CD4-positive, alpha-beta T cell treated with Interleukin-10 for 1 hour (primary cell): ENCODE results near the gene MCM5.
"Not testable (repeated sequence)": the region's sequence is repeated elsewhere in the genome, so short reads cannot be mapped to it uniquely, and the experiment has no call there.

Source experiments
- DNase-seq: peaks from one replicate; pipeline ENCODE4 v3.0.0-alpha.2; 2020

MCM5 gene

DNA sequence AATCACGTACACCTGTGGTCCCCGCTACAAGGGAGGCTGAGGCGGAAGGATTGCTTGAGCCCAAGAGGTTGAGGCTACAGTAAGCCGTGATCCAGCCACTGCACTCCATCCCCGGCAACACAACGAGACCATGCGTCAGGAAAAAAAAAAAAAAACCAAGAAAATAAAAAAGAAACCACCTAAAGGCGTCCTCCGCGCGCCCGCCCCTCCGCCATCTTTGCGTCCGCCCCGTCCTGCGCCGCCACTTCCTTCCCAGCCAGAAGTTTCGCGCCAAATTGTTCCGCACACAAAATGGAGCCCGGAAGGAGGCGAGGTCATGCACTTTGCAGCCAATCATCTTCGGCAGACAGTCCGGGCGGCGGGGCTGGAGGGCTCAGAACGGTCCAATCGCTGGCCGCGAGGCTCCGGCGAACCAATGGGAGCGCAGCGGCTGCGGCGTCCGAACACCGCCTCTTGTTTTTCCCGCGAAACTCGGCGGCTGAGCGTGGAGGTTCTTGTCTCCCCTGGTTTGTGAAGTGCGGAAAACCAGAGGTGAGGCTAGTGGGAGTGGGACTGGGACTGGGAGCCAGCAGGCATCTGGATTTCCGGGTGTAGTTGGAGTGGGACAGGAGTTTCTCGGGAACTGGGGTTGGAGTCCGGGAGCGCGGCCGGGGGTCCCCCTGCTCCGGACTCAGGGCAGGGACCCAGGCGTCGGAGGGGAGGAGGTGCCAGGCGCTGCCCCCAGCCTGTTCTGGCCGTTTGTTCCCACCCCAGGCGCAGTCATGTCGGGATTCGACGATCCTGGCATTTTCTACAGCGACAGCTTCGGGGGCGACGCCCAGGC is at the start of gene MCM5:
Gene MCM5, plus strand, starts transcription at position 463 of the 823 bp plus-strand sequence. Its CDS starts 299 bp downstream, at position 762.
- peak; percentile 98 for DNase-seq

DNA sequence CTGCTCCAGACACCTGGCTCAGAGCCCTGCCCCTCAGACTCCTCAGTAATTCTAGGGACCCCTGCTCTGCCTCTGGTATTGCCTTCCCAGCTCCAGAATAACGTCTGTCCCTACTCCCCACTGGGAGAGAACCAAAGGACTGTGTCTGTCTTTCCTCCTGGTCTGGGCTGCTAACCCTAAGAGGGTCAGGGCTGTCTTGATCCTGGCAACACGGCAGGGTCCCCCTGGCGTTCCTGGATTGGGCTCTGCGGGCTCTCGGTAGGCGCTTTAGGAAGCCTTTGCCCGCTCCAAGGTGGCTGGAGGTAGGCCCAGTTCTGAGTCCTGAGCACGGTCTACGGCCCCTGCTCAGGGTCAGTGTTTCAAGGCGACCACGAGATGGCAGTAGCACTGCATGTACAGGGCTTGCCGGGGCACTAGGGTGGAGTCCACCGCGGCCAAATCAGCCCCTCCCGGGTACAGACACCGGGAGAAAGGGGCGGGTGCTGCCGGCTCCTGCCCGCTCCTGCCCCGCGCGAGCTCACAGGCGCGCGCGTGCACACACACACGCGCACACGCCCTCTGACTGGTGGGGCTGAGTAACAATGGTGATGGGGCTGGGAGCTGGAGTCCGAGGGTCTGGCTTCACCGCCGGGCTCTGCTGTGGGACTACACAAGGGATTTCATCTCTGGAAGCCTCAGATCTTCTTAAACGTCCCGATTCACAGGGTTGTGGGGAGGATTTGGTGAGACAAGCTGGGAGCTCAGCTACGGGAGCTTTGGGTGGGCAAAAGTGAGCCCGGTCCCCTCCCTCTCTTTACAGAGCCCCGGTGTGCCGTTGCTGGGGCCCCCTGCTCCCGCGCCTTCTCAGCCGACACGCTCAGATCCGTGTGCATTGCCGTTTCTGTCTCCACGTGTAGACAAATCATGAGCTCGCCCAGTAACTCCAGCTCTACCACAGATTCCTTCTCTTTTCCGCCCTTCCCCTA is 49.1 kb upstream of the MCM5 start:
- peak; percentile 90 for DNase-seq

DNA sequence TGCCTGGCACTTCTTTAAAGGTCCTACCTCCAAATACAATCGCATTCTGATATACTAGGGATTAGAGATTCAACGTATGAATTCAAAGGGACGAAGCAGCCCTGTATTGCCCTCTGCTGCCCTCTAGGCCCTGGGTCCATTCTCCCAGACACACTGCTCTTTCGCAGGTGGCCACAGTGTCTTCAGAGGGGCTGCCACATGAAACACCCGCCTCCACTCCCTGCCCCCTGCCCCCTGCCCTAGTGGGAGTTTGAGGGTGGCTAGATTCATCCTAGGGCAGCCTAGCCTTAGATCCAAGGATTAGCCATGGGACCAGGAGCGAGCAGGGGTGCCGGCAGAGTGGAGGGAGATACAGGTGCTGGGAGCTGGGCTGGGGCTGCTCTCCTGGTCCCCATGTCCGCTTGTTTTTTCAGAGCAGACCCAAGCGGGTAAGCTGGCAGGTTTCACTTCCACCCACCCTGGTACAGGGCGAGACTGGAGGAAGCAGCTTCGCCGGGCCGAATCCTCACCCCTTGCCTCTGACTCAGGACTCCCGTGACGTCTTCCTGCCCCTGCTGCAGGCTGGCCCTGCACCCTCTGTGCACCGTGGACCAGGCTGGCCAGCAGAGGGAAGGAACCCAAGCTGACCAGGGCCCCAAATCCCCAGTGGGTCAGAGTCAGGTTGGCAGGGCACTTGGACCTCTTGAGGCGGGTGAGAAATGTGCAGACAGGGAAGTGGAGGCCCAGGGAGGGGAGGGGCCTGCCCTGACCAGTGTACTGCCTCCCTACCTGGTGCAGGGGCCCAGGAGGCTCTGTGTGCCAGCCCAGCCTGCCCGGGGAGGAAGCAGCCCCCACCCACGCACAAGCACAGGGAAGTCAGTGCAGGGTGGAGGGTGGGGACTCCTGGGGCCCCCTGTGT is 47.5 kb upstream of the MCM5 start:
- DNase-seq: peak; percentile 43

- DNase-seq: no peak
Measured at GRCh38 chr22:35353318-35353717, 46.6 kb upstream of the MCM5 start.

DNA sequence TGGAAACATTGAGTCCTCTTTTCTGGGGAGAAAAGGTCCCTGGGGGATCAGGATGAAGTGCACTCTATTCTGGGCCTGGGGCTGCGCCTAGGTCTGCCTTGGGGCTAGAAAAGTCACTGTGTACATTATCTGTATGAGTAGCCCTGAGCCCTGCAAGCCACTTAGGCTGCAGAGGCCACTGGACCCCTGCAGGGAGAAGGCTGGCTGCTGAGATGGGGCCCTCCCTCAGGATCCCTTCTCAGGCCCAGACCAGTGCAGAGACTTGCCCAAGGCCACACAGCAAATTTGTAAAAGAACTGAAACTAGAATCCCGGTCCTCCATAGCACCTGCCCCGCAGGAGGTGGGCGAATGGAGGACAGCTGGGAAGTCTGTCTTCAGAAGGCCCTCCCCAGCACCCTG is 45.9 kb upstream of the MCM5 start:
- DNase-seq: no peak

DNA sequence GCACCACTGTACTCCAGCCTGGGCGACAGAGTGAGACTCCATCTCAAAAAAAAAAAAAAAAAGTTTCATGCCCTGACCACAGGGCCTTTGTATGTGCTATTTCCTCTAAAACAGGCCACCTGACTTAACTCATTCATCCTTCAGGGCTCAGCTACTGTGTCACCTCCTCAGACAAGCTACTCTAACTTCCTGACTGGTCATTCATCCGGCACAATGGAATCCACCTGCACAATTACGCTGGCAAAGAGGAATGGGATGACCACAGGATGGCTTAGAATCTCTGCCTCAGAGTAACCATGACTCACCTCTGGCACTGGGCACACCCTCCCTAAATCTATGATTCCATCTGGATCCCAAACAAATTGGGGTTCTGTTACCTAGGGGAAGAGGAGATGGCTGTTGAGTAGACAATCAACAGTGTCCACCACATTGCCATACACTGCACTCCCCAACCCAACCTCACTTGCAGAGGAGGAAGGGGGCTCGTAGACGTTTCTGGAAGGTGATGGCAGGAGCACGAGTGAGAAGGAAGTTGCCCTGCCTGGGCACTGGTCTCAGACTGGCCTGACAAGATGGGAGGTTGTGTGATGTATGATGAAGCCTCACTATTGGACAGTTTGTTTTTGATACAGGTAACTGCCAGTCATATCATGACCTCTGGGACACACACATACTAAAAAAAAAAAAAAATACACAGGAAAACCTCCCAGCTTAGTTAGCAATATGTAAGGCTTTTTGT is 41.9 kb upstream of the MCM5 start:
- DNase-seq: no peak

GRCh38 chr22:35359380-35360065 is 40.4 kb upstream of the MCM5 start:
- DNase-seq: no peak

DNA sequence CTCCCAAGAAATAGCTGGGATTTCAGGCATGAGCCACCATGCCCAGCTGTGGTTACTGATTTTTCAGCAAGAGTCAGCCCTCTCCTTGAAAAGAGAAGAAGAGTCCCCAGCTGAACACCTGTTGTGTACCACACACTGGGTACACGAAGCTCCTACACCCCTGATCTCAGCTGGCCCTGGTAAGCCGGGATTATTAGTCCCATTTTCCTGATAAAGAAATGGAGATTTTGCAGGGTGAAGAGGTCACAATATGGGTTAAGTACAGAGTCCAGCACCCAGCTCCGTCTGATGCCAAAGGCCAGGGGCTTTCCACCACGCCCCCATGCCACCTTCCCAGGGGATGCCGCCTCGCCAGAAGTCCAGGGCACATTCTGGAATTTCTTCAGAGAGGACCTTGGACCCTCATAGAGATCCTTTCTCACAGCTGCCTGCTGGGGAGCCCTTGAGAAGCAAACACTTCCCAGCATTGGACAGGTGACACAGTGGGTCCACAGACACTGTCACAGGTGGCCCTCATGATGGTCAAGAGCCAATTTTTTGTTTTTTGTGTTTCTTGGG is 38.9 kb upstream of the MCM5 start:
- DNase-seq: no peak

DNA sequence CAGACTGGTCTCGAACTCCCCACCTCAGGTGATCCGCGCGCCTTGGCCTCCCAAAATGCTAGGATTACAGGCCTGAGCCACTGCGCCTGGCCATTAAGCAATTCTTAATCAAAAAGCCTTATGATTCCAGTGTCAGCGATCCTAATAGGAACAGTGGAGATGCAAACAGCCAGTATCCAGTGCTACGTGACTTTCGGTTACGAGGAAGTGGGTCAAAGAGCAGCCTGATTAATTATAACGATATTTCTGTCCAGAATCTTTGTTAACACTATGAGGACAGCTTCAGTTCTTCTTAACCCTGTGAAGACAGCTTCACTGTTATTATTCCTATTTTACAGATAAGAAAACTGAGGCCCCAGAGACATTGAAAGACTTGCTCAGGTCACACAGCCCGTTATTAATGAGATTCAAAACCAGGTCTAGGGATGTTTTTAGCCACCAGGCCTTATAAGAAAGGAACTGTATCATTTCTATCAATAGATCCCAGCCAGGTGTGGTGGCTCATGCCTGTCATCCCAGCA is 36.3 kb upstream of the MCM5 start:
- no peak for DNase-seq

DNA sequence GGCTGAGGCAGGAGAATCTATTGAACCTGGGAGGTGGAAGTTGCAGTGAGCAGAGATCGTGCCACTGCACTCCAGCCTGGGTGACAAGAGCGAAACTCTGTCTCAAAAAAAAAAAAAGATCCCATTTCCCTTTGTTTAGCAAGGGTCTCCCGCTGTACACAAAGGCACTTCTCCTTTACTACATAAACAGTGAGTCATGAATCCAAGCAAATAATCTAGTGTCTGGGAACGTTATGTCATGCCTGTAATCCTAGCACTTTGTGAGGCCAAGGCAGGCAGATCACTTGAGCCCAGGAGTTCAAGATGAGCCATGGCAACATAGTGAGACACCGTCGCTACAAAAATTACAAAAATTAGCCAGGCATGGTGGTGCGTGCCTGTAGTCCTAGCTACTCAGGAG is 35.7 kb upstream of the MCM5 start:
- DNase-seq: not testable (repeated sequence)

- DNase-seq: no peak
Measured at GRCh38 chr22:35367331-35367886, 32.5 kb upstream of the MCM5 start.

GRCh38 chr22:35368386-35368785 is 31.6 kb upstream of the MCM5 start:
- DNase-seq: no peak

DNA sequence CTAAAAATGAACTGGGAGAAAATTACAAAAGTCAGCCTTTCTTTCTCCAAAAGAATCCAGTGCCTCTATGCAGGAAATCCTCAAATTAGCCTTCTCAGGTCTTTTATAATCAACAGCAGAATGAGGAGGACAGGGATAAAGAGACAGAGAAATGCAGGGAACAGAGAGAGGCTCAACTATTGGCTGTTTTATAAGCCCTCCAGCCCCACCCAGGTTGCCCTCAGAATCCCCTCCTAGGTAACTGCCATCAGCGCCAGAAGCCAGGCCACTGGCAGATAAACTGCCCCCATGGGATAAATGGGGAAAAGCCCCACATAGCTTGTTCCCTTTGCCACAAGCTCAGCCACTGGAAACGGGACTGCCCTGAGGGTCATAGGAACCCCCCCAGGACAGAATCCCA is 29.9 kb upstream of the MCM5 start:
- DNase-seq: no peak

GRCh38 chr22:35373781-35374180 is 26.2 kb upstream of the MCM5 start:
- no peak for DNase-seq

DNA sequence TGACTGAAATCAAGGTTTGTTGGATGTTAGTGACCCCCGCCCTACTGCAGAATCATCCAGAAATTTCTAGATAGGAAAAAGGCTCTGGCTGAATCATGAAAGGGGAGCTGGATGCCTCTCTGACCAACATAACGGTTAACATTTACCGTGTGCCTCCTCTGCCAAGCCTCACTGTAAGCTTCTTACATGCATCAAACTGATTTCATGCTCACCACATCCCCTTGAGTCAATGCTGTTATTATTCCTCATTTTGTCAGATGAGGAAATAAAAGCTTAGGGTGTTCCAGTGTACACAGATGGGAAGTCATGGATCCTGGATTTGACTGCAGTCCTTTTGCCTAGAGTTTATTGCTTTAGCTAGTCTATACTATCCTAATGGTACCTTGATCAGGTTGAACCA is 24.9 kb upstream of the MCM5 start:
- DNase-seq: no peak

- no peak for DNase-seq
Measured at GRCh38 chr22:35375526-35375925, 24.4 kb upstream of the MCM5 start.

- DNase-seq: peak; percentile 50
Measured at GRCh38 chr22:35376728-35377472, 23.0 kb upstream of the MCM5 start.

DNA sequence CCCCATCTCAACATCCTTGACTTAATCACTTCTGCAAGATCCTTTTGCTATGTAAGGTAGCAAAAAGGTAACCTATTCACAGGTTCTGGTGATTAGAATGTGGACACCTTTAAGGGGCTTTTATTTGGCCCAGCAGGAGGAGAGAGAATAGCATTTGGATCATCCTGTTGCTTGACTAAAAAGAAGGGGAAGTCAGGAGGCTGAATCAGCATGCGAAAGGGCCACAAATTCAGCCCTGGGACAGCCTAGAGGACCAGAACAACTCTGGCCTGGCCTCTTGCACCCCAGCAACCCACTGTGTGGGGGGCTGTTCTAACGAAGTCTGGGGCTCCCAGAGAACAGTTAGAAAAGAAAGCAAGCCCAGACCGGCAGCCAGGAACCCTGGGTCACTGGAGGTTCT is 22.2 kb upstream of the MCM5 start:
- DNase-seq: no peak

- no peak for DNase-seq
Measured at GRCh38 chr22:35378621-35379020, 21.3 kb upstream of the MCM5 start.
